Measurements from ENCODE around the gene ARL14EPL.

The ARL14EPL gene

DNA sequence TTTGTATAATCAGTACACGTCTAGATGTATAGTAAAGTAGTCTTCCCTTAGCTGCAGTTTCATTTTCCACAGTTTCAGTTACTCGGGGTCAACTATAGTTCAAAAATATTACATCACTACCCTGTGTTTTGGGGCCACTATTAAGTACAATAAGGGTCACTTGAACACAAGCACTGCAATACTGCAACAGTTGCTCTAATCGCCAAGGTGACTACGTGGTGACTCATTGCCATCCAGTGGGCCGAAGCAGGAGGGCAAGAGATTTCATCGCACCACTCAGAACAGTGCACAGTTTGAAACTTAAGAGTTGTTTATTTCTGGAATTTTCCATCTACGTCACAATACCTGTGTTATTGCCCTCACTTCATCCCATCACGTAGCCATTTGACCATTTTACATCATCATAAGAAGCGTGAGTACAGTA lies at the start of gene ARL14EPL:
TSS of gene ARL14EPL (plus strand) at position 379 of the 424 bp plus-strand sequence. CDS start 18,994 bp downstream, outside the sequence.
- no peak for DNase-seq (ENCODE audit: low read depth in 2 of 2)

DNA sequence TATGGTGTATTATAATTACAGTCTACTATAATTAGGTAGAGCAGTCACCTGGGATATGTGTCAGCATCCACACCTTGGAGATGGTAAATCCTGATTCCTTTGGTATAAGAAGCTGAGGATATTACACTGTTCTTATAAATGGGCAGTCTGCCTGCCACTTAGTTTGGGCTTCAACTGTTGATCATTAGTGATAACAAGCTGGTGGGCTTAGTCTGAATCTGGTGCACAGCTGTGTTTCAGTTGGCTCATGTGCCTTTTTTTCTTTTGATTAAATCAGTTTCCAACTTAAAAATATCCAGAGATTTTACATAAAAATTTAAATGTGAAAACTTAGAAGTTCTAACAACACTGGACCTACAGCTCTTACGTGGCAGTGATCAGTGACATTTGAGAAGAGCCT lies 48.8 kb upstream of the ARL14EPL start:
- DNase-seq (ENCODE audit: low read depth in 2 of 2): no peak

DNA sequence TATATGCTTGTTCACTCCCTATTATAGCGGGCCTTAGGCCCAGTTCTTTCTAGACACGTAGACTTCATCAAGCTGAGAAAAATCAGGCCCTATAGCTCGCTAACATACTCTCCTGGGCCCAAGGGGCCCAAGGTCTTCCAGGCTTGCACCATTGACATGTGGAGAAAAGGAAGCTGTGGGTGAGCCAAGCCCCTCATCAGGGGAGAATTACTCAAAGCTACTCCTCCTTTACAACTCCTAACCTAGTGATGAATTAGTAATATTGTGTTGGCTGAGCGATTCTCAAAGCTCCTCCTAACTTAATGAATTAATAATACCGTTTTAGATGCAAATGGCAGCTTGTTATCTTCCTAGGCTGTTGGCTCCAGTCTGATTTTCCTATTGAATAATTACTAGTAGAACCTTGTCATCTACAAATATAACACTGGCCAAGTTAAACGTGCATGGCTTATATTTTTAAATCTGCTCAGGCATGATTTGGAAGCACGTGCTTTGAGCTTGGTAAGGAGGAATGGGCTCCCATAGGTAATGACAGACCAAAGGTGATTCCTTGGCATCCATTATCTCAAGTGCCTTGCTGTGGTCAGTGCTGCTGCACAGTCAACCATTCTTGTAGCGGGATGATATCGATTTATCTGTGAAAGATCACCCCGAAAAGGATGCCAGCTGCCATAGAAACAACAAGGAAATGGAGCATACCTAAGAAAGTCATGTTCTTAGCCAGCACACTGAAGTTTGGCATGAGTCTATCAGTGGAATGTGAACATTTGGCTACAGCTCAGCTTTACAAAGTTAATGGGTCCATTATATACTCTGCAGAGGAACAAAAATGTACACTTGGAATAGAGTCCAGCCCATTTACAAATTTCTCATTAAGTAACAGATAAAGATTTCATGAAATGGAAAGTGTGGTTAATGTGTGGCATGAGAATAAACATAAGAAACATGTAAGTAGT lies 46.2 kb upstream of the ARL14EPL start:
- no peak for DNase-seq (ENCODE audit: low read depth in 2 of 2)

DNA sequence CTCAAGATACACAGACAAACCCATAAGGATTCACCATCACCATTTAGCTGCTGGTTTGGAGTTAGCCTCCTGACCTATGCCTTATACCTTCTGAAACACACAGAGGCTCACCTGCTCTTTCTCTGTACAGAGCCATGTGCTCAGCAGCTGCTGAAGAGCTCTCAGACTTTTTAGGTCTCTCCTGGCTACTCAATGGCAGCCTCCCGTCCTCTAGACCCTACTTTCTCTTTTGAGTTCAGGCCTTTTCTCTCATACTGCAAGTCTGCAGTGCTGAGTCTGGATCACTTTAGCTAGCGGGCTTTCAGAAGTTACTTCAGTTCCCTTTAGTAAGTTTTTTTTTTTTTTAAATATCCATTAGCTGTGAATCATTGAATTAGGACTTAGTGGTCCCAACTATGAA lies 44.3 kb upstream of the ARL14EPL start:
- no peak for DNase-seq (ENCODE audit: low read depth in 2 of 2)

DNA sequence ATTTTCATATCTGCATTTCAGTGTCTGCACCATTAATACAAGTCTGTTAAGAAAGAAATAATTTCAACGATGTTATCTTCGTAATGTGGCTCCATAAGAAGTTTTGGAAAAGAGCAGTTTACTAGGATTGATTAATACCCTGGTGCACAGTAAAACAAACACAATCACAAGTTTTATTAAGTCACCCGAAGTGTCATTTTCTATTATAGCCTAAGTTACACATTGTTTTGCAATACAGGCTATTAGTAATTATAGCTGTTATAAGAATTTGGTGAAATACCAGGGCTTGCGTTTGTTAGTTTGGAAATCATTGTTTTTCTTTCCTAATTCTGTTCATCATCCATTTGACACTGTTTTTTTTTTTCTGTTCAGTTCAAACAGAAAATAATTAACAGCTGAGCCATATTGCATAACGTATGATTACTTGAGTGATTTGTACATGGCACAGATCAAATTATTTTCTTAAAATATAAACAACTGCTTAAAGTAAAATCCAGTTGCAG lies 39.4 kb upstream of the ARL14EPL start:
- no peak for DNase-seq (ENCODE audit: low read depth in 2 of 2)

DNA sequence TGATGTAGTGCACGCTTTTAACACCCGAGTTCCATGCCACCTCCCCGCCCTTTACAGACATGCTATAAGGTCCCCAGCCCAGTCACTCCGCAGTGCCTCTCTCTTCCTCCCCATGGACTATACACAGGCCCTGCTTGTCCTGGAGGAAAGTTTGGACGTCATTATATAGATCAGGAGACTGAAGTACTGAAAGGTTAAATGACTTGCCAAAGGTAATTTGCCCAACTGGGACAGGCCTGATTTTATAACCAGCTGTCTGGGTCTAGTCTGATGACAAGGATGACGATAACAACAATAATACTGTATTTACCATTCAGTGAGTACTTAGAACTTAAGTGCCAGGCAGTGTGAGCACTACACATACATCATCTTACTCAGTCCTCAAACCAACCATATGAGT lies 36.9 kb upstream of the ARL14EPL start:
- DNase-seq (ENCODE audit: low read depth in 2 of 2): no peak

DNA sequence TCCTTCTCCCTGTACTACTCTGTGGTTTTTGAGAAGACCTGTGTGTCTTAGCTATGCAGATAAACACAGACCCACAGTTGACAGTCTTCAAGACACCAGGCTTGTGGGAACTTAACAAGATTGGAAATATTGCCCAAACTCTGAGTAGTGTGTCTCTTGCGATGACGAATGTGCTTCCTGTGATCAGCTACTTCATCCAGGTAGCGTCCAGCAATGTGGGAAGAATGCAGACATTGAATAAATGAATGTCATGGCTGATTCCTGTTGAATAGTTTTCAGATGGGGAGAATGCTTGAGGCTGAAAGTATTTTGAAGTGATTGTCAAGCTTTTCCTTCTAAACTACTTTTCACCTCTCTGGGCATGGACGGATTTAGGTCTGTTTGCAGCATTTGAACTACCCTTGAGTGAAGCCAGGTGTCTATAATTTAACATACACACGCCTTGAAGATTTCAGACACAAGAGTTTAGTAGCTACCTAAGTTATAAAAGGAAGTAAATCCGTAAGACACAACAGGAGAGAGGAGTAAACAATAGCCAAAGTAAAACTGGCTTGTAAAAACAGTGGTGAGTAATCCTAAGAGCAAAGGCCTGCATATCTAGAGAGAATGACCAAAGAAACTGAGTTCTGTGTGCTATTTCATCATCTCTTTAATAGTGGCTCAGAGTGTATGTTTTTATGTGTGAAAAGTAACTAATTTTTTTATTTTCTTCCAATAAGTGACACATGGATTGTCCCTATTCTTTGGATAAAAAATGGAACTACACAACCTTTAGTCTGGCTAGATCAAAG lies 30.0 kb upstream of the ARL14EPL start:
- DNase-seq (ENCODE audit: low read depth in 2 of 2): no peak

DNA sequence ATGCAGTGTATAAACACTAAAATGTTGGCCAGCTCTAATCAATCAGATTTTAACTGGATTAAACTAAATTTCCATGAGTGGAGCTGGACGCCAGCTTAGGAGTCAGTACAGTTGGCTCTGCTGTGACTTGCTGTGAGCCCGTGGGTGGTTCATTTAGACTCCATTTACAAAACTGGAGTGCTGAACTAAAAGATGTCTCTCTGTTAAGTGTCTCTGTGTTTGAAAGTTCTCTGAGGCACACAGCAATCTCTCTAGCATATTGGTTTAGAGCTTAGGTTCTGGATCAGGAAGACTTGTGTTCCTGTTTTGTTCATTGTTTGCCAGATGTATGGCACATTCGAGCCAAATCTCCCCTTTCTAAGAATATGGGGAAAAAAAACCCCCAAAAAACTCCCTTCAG lies 28.0 kb upstream of the ARL14EPL start:
- DNase-seq (ENCODE audit: low read depth in 2 of 2): no peak

DNA sequence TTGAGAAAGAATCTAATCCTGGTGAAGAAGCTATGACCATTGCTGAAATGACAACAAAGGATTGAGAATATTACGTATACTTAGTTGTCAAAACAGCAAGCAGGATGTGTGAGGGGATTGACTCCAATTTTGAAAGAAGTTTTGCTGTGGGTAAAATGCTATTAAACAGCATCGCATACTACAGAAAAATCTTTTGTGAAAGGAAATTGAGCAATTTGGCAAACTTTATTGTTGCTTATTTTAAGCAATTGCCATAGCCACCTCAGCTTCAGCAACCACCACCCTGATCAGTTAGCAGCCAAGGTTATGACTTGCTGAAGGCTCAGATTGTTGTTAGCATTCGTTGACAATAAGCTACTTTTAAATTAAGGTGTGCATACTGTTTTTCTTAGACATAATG lies 22.5 kb upstream of the ARL14EPL start:
- DNase-seq (ENCODE audit: low read depth in 2 of 2): no peak

DNA sequence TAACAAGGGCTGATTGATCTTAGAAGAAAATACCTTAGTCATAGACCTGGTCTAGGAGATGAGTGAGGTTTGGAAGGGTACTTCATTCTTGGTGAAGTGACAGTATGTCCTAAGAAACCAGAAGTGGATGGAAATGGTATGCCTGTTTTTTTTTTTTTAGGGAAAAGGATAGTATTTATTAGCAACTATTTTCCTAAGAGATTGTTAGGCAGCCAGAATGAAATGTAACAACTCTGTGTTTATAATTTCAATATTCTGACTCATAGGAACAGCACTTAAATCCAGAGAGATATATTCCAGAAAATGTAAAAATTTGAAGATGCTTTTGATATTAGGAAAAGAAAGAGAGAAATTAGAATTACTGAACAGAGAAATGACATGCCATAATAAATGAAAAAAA lies 21.2 kb upstream of the ARL14EPL start:
- DNase-seq (ENCODE audit: low read depth in 2 of 2): no peak

DNA sequence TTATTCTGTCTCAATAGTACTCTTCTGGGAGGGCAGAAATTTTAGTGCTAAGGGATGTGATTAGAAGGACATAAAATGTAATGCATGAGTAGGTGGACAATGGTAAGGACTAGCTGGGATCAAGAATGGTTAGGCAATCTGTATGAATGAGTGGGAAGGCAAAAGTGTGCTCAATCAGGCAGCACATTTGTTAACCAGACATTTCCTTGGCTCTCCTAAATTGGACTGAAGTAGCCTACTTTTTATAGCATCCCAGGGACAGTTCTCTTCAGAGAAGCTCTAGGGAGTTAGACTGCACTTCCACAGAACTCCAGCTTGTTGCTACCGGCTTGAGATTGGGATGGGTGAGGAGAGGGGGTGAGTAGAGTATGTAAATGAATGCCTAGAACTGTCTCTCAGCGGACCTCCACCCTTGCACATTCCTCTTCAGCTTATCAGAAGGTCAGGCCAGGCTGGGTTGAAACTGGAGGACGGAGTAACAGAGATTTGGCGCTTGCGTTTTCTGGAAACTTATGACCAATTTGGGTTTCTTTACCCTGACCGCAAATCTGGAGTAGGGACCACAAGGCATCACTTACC lies 19.0 kb upstream of the ARL14EPL start:
- no peak for DNase-seq (ENCODE audit: low read depth in 2 of 2)

DNA sequence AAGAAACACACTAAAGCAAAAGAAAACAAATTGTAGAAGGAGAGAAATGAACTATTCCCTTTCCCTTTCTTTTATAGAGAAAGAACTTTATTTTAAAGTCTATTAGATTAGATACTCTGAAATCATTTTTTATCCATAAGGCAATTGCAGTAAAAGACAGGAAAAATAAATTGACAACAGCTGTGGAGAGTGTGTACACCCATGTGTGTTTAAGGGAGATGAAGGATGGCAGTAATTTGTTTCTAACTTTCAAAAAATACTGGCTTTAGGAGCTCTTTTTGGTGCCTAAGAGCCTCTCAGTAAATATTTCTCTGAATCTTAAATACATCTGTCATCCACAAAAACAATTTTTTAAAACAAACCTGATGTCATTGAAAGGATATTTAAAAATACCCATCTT lies 18.3 kb upstream of the ARL14EPL start:
- no peak for DNase-seq (ENCODE audit: low read depth in 2 of 2)

DNA sequence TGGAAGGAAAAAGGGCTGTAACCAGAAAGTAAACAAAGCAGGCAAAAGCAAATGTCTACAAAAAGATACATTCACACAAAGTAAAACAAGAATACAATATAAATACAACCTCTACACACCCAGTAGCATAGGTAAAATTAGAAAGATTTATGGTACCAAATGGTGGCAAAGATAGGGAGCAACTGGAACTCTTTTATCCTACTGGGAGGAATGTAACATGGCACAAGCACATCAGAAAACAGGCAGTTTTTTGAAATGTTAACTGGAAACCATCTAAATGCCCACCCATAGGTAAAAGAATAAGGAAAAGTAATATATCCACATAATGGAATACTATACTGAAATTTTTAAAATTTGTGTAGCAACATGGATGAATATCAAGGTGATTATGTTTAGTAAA lies 8.7 kb upstream of the ARL14EPL start:
- DNase-seq (ENCODE audit: low read depth in 2 of 2): no peak

DNA sequence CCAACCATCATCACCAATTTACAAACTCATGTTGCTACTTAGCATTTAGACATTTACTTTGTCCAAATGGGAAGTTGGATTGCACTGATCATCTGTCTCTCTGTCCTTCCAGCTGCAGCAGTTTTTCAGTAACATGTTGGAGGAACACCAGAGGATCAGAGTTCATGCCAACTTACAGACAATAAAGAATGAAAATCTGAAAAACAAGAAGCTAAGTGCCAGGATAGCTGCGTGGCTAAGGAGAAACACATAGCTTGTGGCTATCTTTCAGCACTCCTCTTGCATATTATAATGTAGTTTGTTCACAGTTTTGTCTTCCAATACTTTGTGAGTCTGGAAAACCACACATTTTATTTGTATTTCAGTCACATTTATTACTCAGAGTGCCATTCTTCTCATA lies 6.4 kb upstream of the ARL14EPL start:
- DNase-seq (ENCODE audit: low read depth in 2 of 2): no peak

DNA sequence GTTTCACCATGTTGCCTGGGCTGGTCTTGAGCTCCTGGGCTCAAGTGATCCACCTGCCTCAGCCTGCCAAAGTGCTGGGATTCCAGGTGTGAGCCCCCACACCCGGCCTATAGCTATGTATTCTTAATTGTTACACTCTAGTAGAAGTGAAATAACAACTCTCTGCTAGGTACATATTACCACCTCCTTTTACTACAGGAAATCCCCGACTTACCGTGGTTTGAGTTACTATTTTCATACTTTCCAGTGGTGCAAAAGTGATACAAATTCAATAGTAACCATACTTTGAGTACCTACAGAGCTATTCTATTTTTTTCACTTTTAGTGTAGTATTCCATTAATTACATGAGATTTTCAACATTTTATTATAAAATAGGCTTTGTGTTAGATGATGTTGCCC lies 719 bp downstream of the ARL14EPL start:
- DNase-seq (ENCODE audit: low read depth in 2 of 2): no peak

DNA sequence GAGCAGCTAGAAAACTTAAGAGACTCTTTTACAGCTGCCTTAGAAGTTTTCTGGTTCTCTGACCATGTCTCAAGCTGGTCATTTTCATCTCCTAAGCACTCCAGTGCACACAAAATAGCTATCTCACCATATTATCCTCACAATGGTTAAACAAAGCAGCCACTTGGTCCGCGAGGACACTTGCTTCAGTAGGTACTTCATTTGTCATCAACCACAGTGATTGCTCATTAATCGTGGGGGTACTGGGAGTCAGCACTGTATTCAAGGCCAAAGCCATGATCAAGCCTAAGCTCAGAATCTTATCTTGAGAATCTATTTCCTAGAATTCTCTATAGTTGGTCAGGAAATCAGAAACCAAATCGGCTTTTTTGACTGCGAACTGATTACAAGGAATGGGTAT lies 2.9 kb downstream of the ARL14EPL start:
- DNase-seq (ENCODE audit: low read depth in 2 of 2): no peak

DNA sequence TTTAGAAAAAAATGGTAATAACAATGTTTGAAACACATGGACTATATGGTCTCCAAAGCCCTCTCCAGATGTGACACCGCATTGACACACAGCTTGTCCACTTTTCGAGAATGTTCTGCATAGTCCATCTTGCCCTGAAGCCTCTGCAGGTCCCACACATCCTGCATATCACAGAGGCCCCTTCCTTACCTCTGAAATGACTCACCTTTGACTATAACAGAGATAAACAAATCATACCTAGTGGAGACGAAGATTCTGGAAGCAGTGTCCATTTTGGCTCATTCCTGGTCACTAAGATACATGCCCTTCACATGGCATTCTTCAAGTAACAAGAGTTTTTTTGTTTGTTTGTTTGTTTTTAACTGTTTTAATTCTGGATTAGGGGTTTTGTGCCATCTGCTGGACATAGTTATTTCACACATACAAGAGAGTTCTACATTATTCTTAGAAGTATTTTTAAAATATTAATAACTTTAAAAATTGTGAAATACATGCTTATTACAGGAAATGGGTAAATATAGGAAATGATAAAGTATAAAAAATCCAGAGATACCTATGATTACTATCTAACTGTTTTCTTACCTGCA lies 5.1 kb downstream of the ARL14EPL start:
- DNase-seq (ENCODE audit: low read depth in 2 of 2): no peak

DNA sequence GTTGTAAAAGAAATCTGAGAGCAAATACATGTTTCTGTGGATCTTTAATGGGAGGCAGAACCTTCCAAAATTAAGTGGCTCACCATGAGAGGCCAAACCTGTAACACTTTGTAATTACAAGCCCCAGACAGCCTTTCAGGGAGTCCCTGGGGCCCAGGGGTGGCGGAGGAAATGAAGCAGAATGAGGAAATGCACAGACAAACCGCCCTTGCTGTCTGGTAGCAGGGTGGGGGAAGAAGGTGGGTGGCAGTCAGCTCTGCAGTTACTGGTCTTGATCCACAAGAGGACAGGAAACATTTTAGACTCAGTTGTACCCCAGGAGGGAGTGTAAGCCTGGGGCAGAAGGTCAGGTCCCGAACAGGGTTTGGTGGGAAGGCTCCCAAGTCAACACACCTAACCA lies 6.5 kb downstream of the ARL14EPL start:
- DNase-seq (ENCODE audit: low read depth in 2 of 2): no peak

DNA sequence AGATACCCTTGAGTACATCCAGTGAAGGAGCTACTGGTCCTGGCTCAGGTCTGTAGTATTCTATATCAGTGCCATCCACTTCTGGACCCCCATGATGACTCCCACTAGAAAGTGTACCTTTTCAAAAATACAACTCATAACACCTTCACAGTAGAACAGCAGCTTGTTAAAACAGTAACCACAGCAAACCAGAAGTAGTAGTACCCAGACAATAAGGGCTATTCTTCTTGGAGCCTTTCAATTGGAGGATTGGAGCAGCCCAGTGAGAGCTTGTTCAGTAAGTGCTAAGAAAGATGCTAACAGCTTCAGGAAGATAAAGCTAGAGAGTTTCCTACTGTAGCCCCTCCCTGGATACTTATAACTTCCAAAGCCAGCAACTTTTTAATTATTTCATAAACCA lies 10.1 kb downstream of the ARL14EPL start:
- no peak for DNase-seq (ENCODE audit: low read depth in 2 of 2)

DNA sequence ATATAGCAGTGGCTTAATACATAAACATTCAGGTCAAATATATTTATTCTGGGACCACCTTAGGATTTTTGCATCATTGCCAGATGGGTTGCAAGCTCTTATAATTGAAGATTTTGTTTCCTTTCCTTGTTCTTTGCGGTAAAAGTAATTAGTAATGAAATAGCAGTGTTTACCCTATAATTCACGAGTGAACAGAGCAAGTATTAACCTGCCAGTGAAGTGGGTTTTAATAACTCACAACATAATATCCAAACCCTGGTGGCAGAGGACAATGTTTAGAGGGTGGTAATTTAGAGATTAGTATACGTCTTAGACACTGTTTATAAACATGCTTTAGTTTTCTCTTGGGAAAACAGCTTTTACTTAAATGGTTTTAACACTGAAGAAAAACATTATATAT lies 11.8 kb downstream of the ARL14EPL start:
- DNase-seq (ENCODE audit: low read depth in 2 of 2): no peak

DNA sequence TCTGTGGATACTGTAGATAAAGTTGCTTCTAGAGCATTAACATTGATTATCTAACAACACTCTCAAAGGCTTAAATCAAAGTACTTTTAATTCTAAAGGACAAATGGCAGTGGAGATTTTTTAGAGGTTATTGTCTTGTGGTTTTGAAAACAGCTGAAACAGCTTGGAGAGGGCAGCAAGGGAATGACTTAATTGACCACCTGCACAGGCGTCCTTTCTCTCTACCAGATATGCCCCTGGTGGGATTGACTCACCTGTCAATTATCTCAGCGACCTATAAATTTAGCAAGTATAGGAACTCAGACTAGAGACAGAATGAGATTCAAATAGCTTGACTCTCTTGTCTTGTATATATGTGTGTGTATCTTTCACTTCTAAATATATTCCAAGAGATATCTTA lies 13.5 kb downstream of the ARL14EPL start:
- DNase-seq (ENCODE audit: low read depth in 2 of 2): no peak

DNA sequence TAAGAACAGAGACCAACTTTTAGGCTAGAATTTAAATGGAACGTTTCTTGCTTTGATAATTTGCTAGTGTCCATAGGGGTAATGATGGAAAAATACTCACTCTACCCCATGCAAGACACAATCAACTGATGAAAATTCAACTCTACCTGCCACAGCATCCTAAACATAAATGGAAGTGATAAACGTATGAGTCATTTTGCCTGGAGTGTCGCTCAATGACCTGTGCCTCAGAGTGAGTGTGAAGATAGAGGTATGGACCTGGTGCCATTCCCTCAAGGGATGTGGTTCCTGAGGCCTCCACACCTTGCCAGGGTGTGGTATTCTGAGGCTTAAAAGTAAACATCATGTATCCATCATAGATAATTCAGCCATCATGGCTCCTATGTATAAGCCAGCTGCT lies 14.0 kb downstream of the ARL14EPL start:
- no peak for DNase-seq (ENCODE audit: low read depth in 2 of 2)

Measured in stimulated activated CD8-positive, alpha-beta memory T cell treated with anti-CD3 and anti-CD28 coated beads, Interleukin-15, amount 100 ng/mL, for 48 hours (primary cell).